ENCODE results near the gene GCNT2.
"Not testable (repeated sequence)": the region's sequence is repeated elsewhere in the genome, so short reads cannot be mapped to it uniquely, and the experiment has no call there.

The GCNT2 gene

DNA sequence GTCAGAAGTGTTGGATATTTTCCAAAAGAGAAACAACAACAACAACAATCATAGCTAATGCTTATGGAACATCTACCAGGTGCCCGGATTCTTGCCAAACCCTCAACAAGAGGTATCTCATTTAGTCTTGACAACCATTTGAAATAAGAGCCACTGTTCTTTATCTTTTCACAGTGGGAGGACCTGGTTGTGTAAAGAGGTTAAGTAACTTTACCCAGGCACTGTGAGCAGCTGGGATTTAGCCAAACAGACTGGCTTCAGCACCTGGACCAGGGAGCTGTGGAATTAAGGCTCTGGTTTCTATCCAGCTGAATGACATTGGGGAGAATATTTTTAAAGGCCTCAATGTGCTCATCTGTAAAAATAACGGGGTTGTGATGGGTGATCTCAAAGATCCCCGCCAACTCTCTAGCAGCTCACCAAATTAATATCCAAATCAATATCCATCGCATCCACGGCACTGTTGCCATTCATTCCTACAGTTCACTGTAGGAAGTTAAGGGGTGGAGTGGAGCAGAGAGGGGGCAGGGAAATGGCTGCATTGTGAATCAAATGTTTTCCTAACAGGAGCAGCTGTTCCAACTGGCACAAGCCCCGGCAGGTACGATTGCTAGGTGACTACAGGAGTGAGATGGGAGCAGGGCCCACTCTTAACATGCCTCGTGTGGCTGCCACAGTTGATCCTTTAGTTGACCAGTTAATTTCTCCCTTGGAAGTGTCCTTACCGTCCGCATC, 61.8 kb downstream of the GCNT2 start:
- DNase-seq = peak; percentile 63

DNA sequence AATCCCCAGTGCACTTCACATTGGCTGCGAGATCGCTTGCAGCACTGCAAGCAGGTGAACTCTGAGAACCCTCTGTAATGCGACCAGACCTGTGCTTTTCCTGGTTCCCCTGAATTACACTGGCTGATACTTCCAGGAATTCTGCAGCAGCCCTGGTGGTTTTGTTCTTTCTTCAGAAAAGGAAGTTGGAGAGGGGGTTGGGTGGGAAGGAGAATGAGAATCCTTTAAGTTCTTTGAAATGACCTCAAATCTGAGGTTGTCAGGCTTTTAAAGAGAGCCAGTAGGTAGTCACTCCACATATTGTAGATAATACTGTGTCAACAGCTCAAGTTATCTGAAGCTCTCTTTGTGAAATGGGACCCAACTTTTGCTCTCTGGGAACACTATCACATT, 62.4 kb downstream of the GCNT2 start:
- DNase-seq = no peak

DNA sequence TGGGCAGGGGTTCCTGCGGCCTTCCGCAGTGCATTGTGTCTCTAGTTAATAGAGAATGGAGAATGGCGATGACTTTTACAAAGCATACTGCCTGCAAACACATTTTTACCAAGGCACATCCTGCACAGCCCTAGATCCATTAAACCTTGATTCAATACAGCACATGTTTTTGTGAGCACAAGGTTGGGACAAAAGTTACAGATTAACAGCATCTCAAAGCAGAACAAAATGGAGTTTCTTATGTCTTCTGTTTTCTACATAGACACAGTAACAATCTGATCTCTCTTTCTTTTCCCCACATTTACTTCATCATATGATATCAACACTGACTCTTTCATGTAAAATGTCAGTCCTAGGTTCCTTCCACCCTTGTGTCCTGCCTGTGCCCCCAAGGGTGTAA, 63.5 kb downstream of the GCNT2 start:
- no peak for DNase-seq

GRCh38 chr6:10585209-10585845, 64.2 kb downstream of the GCNT2 start:
- no peak for DNase-seq

GRCh38 chr6:10586302-10586701, 65.2 kb downstream of the GCNT2 start:
- DNase-seq = no peak

DNA sequence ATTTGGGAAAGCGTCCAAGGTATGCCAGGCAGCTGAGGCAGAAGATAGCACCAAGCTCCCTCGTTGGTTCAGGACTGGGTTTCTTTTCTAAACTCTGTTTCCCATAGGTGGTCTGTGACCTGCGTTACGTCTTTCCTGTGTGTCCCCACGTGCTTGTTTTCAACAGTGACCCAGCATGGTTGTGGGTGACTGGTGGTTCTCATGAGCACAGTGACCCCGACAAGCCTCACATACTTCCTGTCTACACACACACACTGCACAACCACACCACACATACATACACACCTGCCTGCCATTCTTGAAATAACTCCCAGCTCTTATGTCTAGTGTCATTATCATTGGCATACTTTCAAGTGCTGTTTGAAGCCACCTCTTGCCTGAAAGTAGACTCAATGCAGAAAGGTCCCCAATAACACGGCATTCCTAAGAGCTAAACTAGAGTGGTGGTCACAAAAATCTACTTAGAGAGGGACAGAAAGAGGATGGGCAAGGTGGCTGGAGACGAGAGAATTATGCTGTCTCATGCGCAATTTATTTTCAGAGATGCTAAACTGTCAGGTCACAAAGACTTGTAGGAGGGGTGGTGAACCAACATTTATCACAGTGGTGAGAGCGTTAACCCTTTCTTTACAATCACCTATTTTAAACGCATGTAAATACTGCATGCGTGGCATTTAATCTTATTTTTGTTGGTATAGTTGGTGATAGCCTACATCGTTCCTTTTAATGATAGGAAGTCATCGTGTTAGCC, 66.7 kb downstream of the GCNT2 start:
- no peak for DNase-seq

GRCh38 chr6:10588562-10589428, 67.6 kb downstream of the GCNT2 start:
- no peak for DNase-seq

DNA sequence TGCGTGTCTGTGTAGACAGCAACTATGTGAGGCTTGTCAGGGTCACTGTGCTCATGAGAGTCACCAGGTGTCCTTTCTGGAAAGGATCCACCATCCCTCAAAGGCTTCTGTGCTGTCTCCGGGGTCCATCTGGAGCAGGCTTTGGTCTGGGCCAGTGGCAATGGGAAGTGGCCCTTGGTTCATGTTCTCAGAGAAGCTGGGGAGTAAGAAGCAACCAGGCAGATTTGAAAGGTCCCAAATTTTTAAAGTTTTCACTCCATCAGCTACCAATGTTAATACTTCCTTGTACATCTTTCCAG, 68.2 kb downstream of the GCNT2 start:
- no peak for DNase-seq

- no peak for DNase-seq
Observed at GRCh38 chr6:10589983-10590382, 68.8 kb downstream of the GCNT2 start.

DNA sequence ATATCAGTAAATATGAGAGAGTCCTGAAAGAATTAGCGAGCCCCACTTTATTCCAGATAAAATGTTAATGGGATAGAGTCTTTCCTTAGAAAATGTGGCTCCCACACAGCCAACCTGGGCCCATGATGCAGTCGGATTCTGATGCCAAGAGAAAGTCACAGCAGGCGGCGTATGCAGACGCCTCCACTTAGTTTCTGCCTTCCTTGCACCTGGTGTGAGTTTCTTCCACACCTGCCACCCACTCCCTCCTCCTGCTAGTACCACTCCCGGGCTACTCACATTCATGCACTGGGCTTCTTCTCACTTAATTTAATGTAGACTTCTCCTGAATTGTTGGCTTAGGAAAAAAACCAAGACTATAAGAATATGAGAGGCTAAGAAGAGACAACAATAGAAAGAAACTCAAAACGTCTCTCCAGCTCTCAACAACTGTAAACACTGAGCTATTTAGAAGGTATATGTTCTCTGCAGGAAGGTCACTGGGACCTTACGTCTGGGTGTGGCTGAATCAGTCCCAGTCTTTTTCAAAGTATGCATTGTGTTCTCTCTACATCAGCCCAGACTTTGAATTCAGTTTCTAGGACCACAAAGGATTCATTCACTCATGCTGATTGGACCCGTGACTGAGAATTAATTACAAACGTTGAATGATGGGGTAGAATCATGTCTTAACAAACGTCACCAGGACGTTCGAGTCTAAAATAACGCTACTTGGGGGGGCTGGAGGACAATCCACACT, 70.4 kb downstream of the GCNT2 start:
- no peak for DNase-seq

DNA sequence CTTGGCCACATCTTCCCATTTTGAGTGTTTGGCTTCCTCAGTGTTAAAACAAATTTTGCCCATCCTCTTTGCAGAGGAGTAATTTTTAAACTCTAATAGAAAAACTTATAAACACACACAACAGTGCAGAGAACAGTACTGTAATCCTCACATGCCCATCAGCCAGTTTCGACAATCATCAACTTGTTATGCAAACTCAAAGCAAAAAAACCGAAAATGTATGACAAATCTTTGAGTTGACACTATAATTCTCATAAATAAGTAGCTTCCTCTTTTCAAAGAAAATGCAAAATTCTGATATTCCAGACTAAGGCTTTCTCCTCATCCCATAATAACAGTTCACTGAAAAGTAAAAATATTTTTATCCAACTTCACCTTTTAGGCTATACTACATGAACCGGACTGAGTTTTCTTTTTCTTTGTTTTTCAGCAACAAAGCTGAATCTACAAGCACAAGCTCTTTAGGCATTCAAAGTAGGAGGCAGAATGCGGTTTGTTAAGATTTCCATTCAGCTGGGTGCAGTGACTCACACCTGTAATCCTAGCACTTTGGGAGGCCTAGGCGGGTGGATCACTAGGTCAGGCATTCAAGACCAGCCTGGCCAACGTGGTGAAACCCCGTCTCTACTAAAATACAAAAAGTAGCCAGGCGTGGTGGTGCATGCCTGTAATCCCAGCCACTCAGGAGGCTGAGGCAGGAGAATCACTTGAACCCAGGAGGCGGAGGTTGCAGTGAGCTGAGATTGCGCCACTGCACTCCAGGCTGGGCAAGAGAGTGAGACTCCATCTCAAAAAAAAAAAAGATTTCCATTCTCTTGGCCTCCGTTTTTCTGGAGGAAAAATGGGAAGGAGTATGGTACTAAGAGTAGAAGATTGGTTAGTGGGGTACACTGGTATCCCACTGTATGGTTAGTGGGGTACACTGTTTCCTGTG, 74.8 kb downstream of the GCNT2 start:
- DNase-seq = no peak

DNA sequence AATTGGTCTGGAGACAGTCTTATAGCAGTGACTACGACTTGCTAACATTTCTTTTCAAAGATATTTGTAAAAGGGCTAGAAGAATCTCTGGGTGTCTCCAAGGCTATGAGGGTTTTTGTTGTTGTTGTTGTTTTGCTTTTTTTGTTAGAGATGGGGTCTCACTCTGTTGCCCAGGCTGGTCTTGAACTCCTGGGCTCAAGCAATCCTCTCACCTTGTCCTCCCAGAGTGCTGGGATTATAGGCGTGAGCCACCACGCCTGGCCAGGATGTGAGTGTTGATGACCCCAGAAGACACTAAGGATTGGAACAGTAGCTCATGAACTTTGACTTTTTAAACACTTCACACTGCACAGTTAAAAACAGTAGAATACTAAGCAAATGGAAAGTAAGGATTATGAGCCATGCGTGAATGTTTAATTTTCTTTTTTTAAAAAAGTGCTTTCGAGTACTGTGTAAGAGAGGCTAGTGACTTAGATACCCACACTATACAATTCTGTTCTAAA, 76.4 kb downstream of the GCNT2 start:
- DNase-seq = no peak

DNA sequence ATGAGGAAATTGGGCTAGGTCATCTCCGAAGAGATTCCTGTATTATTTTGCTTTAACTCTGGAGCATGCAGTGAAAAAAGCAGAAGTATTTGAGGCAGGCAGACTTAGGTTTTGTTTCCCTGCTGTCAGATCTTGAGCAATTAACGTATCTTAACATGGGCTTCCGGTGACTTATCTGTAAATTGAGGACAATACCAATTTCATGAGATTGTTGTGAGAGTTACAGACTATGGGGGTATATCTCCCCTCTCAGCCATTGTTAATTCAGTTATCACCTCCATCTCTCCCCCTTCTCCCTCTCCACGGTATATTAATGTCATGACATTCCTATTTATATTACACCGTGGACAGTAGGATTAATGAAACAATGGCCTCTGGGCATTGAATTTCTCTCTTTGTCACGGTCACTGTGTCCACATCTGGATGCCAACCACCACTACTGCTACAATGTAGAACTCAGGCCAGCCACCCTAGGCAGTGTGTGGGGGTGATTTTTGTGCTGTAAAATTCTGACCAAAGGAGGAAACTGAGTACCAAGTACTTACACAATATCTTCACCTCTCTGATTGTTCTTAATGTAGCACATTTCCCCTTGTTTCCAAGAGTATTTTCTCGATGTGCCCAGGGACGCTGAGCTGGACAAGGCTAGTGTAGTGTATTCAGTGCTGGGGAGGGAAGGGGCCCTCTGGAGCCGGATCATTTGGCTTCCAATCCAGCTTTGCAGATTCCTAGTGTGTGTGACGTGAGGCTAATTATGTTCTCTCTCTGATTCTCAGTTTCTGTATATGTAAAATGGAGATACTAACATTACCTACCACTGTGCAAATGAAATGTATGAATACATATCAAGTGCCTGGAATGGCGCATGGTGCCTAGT, 77.2 kb downstream of the GCNT2 start:
- no peak for DNase-seq

- no peak for DNase-seq
Observed at GRCh38 chr6:10599046-10599445, 77.9 kb downstream of the GCNT2 start.

- DNase-seq = not testable (repeated sequence)
Observed at GRCh38 chr6:10600681-10601080, 79.5 kb downstream of the GCNT2 start.

DNA sequence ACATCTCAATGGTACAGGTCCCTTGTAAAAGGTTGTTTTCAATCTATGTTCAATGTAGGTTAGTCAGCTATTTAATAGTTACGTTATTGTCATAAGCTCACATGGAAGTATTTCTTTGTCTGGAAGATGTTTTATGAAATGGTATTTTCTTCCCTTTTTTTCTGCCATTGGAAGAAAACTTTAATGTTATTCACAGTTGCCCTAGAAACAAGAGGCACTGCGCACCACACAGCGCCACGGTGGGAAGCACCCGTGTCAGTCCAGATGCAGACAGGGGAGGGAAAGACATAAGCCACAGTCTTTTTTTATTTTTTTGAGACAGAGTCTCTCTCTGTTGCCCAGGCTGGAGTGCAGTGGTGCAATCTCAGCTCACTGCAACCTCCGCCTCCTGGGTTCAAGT, 82.1 kb downstream of the GCNT2 start:
- no peak for DNase-seq

- no peak for DNase-seq
Observed at GRCh38 chr6:10609038-10609437, 87.9 kb downstream of the GCNT2 start.

GRCh38 chr6:10610289-10610688, 89.1 kb downstream of the GCNT2 start:
- DNase-seq = no peak

- DNase-seq = no peak
Observed at GRCh38 chr6:10612161-10612560, 91.0 kb downstream of the GCNT2 start.

DNA sequence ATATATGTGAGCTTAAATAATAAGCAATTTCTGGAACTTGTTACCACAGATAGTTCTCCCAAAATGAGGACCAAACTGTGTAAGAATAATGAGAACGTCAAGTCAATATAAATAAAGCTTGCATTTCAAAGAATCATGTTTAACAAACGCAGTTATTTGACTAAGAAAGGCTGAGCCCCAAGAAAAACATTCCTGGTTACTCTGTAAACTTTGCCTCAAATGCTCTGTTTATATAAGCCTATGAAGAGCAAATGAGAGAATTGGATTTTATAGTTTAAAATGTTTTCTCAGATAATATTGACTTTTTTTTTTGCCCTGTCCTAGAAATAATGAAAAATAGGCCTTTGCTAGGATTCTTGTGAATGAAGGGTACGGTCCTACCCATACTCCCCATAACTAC, 91.9 kb downstream of the GCNT2 start:
- DNase-seq = no peak

Measured in NCI-H1436 treated with DMSO at 0.1 percent for 48 hours (cell line).